GM21360 (cell line): ENCODE measurements around the gene ARHGAP36.

ENCODE experiments used
- ATAC-seq: cut with Tn5 transposase; IDR thresholded peaks from one replicate; pipeline ENCODE4 v1.9.1; 2021; ENCODE audit warnings: mild to moderate bottlenecking, moderate library complexity; ENCODE audit not compliant: unreplicated experiment

The ARHGAP36 gene

GRCh38 chrX:131058136-131058868, at the start of gene ARHGAP36:
Gene ARHGAP36, plus strand, starts transcription at chrX:131058346. Its CDS starts 23,320 bp downstream, at chrX:131081666.
- ATAC-seq, result no peak

GRCh38 chrX:131010186-131010585, 48.0 kb upstream of the ARHGAP36 start:
- no peak for ATAC-seq

- no peak for ATAC-seq
These were observed 32.8 kb upstream of the ARHGAP36 start for GRCh38 chrX:131025336-131025735.

- ATAC-seq, result no peak
These were observed 25.6 kb upstream of the ARHGAP36 start for GRCh38 chrX:131032354-131033230.

GRCh38 chrX:131034063-131034462, 24.1 kb upstream of the ARHGAP36 start:
- no peak for ATAC-seq

GRCh38 chrX:131040781-131041180, 17.4 kb upstream of the ARHGAP36 start:
- ATAC-seq, result no peak

- no peak for ATAC-seq
These were observed 16.5 kb upstream of the ARHGAP36 start for GRCh38 chrX:131041667-131042066.

GRCh38 chrX:131045726-131046125, 12.4 kb upstream of the ARHGAP36 start:
- no peak for ATAC-seq

GRCh38 chrX:131046596-131046995, 11.6 kb upstream of the ARHGAP36 start:
- no peak for ATAC-seq

- no peak for ATAC-seq
These were observed 11.0 kb upstream of the ARHGAP36 start for GRCh38 chrX:131047180-131047579.

GRCh38 chrX:131053076-131053475, 5.1 kb upstream of the ARHGAP36 start:
- ATAC-seq, result no peak

- ATAC-seq, result no peak
These were observed 3.2 kb upstream of the ARHGAP36 start for GRCh38 chrX:131054906-131055305.

- ATAC-seq, result no peak
These were observed 440 bp upstream of the ARHGAP36 start for GRCh38 chrX:131057706-131058105.

- no peak for ATAC-seq
These were observed 1.1 kb downstream of the ARHGAP36 start for GRCh38 chrX:131059246-131059645.

- no peak for ATAC-seq
These were observed 2.0 kb downstream of the ARHGAP36 start for GRCh38 chrX:131060147-131060546.

GRCh38 chrX:131061306-131061705, 3.2 kb downstream of the ARHGAP36 start:
- ATAC-seq, result no peak

- no peak for ATAC-seq
These were observed 5.5 kb downstream of the ARHGAP36 start for GRCh38 chrX:131063613-131064012.

GRCh38 chrX:131066237-131066636, 8.1 kb downstream of the ARHGAP36 start:
- no peak for ATAC-seq

GRCh38 chrX:131067216-131067615, 9.1 kb downstream of the ARHGAP36 start:
- ATAC-seq, result no peak

- ATAC-seq, result no peak
These were observed 9.9 kb downstream of the ARHGAP36 start for GRCh38 chrX:131067846-131068745.
